ENCODE results near the gene SGK1. TPM values are rescaled to one million over a fixed set of nuclear protein-coding genes. Genes with fewer than 3 reads are reported as not detected.
"Not testable (repeated sequence)": the region's sequence is repeated elsewhere in the genome, so short reads cannot be mapped to it uniquely, and the experiment has no call there.

The SGK1 gene
- polyA plus RNA-seq, 1 of the 3 experiments (the other 2 are of a cell fraction) = 440 TPM

GRCh38 chr6:134183844-134184243, 134.1 kb downstream of the SGK1 start:
- WGBS (ENCODE audit: low lambda C conversion rate) = 87% methylated on average over 7 of the region's 7 CpGs
- Histone ChIP-seq H3K36me3 (replicated peaks in 1 of 2; ENCODE audit: control insufficient read depth in 1 of 2, insufficient read depth in 2 of 2, low read length in 1 of 2) (no peaks in the 10 kb centered on the region), H2AFZ (ENCODE audit: low read depth) (no peak overlapping the region), H3K9me2 (no peaks in the 10 kb centered on the region), H3K27ac (ENCODE audit: low read depth in 2 of 2, low read length in 1 of 2) (no peak overlapping the region), H3K79me2 (ENCODE audit: insufficient read depth) (no peaks in the 10 kb centered on the region), H3K4me2 (no peak overlapping the region), H3K4me1 (ENCODE audit: control insufficient read depth in 1 of 2, insufficient read depth in 2 of 2, low read depth in 1 of 2, low read length in 1 of 2) (no peaks in the 10 kb centered on the region), H3K9me3 (no peaks in the 10 kb centered on the region), H3K27me3 (ENCODE audit: insufficient read depth) (no peaks in the 10 kb centered on the region), H3F3A (replicated peaks; ENCODE audit: insufficient read depth) (no peaks in the 10 kb centered on the region), H4K20me1 (ENCODE audit: insufficient read depth) (no peaks in the 10 kb centered on the region), H3K4me3 (ENCODE audit: low read depth in 2 of 2, low read length in 1 of 2) (no peak overlapping the region), H3K9ac (no peak overlapping the region)
- CTCF ChIA-PET = interaction anchor here (0.7 to 1.2 kb wide), 3 partner anchors 10 to 640 kb away, joined by 3 to 4 read pairs (median 3); no protein-coding TSS in a partner anchor
- POLR2A ChIA-PET = no interaction called here
- no peak for DNase-seq
- TF ChIP-seq ELF1 (IDR thresholded peaks at IDR 0.05) = no peak
- TF ChIP-seq SIN3A (IDR thresholded peaks at IDR 0.05; ENCODE audit: borderline replicate concordance, low read depth, low read length) = no peak
- TF ChIP-seq TAF1 (IDR thresholded peaks at IDR 0.05; ENCODE audit: borderline replicate concordance, low read depth, low read length) = no peak
- TF ChIP-seq EZH2phosphoT487 (IDR thresholded peaks at IDR 0.05; ENCODE audit: borderline replicate concordance, low read depth) = no peak
- no peak for TF ChIP-seq ZBTB33 (IDR thresholded peaks at IDR 0.05; ENCODE audit: borderline replicate concordance, low read depth)
- TF ChIP-seq TEAD4 (IDR thresholded peaks at IDR 0.05; ENCODE audit: borderline replicate concordance, insufficient read depth) = no peak
- TF ChIP-seq GABPA (IDR thresholded peaks at IDR 0.05; ENCODE audit: low read depth) = no peak
- TF ChIP-seq CHD2 (IDR thresholded peaks at IDR 0.05; ENCODE audit: low read length, partially characterized antibody) = no peak
- no peak for TF ChIP-seq NRF1 (IDR thresholded peaks at IDR 0.05; ENCODE audit: low read depth, low read length)
- TF ChIP-seq RXRA (IDR thresholded peaks at IDR 0.05; ENCODE audit: borderline replicate concordance, low read depth) = no peak

- WGBS (ENCODE audit: low lambda C conversion rate) = 83% methylated on average over 6 of the region's 6 CpGs
- Histone ChIP-seq H3K4me1 (ENCODE audit: control insufficient read depth in 1 of 2, insufficient read depth in 2 of 2, low read depth in 1 of 2, low read length in 1 of 2) (no peaks in the 10 kb centered on the region), H3K4me2 (no peak overlapping the region), H3K4me3 (ENCODE audit: low read depth in 2 of 2, low read length in 1 of 2) (no peak overlapping the region), H3K9me3 (no peaks in the 10 kb centered on the region), H2AFZ (ENCODE audit: low read depth) (no peak overlapping the region), H3K27ac (ENCODE audit: low read depth in 2 of 2, low read length in 1 of 2) (no peak overlapping the region), H3K9ac (no peak overlapping the region), H3K79me2 (ENCODE audit: insufficient read depth) (no peaks in the 10 kb centered on the region), H3K27me3 (ENCODE audit: insufficient read depth) (no peaks in the 10 kb centered on the region), H3K9me2 (no peaks in the 10 kb centered on the region), H4K20me1 (ENCODE audit: insufficient read depth) (no peaks in the 10 kb centered on the region), H3F3A (replicated peaks; ENCODE audit: insufficient read depth) (no peaks in the 10 kb centered on the region), H3K36me3 (replicated peaks in 1 of 2; ENCODE audit: control insufficient read depth in 1 of 2, insufficient read depth in 2 of 2, low read length in 1 of 2) (no peaks in the 10 kb centered on the region)
- ChIA-PET POLR2A (no interaction called here), CTCF (interaction anchor here (0.5 kb wide), 1 partner anchor 227 kb away, joined by 3 read pairs; no protein-coding TSS in a partner anchor)
- DNase-seq = no peak
- no peak for TF ChIP-seq RCOR1 (IDR thresholded peaks at IDR 0.05; ENCODE audit: low read length)
- no peak for TF ChIP-seq EP300 (IDR thresholded peaks at IDR 0.05; ENCODE audit: borderline replicate concordance in 1 of 2, low read depth in 1 of 2, low read length in 1 of 2)
- no peak for TF ChIP-seq TEAD4 (IDR thresholded peaks at IDR 0.05; ENCODE audit: borderline replicate concordance, insufficient read depth)
- TF ChIP-seq JUND (IDR thresholded peaks at IDR 0.05) = no peak
These were observed 135.4 kb downstream of the SGK1 start for GRCh38 chr6:134182528-134182927.

- H3K4me2 ChIP-seq; H3K27ac ChIP-seq (ENCODE audit: low read depth in 2 of 2, low read length in 1 of 2); H2AFZ ChIP-seq (ENCODE audit: low read depth); H3K79me2 ChIP-seq (ENCODE audit: insufficient read depth); POLR2A ChIA-PET; H3K27me3 ChIP-seq (ENCODE audit: insufficient read depth); H3F3A ChIP-seq (replicated peaks; ENCODE audit: insufficient read depth); H3K4me3 ChIP-seq (ENCODE audit: low read depth in 2 of 2, low read length in 1 of 2); DNase-seq; H3K36me3 ChIP-seq (replicated peaks in 1 of 2; ENCODE audit: control insufficient read depth in 1 of 2, insufficient read depth in 2 of 2, low read length in 1 of 2); H3K9me2 ChIP-seq; H4K20me1 ChIP-seq (ENCODE audit: insufficient read depth); H3K9me3 ChIP-seq; H3K4me1 ChIP-seq (ENCODE audit: control insufficient read depth in 1 of 2, insufficient read depth in 2 of 2, low read depth in 1 of 2, low read length in 1 of 2); H3K9ac ChIP-seq: not testable (repeated sequence)
- CTCF ChIA-PET = interaction anchor here (6.1 kb wide), 1 partner anchor 642 kb away, joined by 47 read pairs; no protein-coding TSS in a partner anchor
- WGBS (ENCODE audit: low lambda C conversion rate) = 97% methylated on average over 5 of the region's 5 CpGs
These were observed 136.2 kb downstream of the SGK1 start for GRCh38 chr6:134181726-134182125.

- H3K4me3 ChIP-seq (ENCODE audit: low read depth in 2 of 2, low read length in 1 of 2); H3K9me3 ChIP-seq; H3K4me2 ChIP-seq; H3K36me3 ChIP-seq (replicated peaks in 1 of 2; ENCODE audit: control insufficient read depth in 1 of 2, insufficient read depth in 2 of 2, low read length in 1 of 2); H3K4me1 ChIP-seq (ENCODE audit: control insufficient read depth in 1 of 2, insufficient read depth in 2 of 2, low read depth in 1 of 2, low read length in 1 of 2); H3K27ac ChIP-seq (ENCODE audit: low read depth in 2 of 2, low read length in 1 of 2); H3K27me3 ChIP-seq (ENCODE audit: insufficient read depth); H3K79me2 ChIP-seq (ENCODE audit: insufficient read depth); DNase-seq; H2AFZ ChIP-seq (ENCODE audit: low read depth); H3K9me2 ChIP-seq; H3F3A ChIP-seq (replicated peaks; ENCODE audit: insufficient read depth); H3K9ac ChIP-seq; POLR2A ChIA-PET; H4K20me1 ChIP-seq (ENCODE audit: insufficient read depth): not testable (repeated sequence)
- CTCF ChIA-PET = interaction anchor here (0.7 to 6.1 kb wide), 3 partner anchors 61 to 701 kb away, joined by 3 to 47 read pairs (median 4); no protein-coding TSS in a partner anchor
- 92% methylated on average over 8 of the region's 8 CpGs for WGBS (ENCODE audit: low lambda C conversion rate)
These were observed 136.7 kb downstream of the SGK1 start for GRCh38 chr6:134181251-134181650.

Measured in SK-N-SH (cell line).